Middle frontal gyrus (tissue), 1 donor: ENCODE measurements around the gene HOXB13.

Experiments used
- DNase-seq: peaks from one replicate; pipeline ENCODE4 v3.0.0-alpha.2; 2015; ENCODE audit warnings: low spot score; ENCODE audit errors: extremely low spot score

The HOXB13 gene

DNA sequence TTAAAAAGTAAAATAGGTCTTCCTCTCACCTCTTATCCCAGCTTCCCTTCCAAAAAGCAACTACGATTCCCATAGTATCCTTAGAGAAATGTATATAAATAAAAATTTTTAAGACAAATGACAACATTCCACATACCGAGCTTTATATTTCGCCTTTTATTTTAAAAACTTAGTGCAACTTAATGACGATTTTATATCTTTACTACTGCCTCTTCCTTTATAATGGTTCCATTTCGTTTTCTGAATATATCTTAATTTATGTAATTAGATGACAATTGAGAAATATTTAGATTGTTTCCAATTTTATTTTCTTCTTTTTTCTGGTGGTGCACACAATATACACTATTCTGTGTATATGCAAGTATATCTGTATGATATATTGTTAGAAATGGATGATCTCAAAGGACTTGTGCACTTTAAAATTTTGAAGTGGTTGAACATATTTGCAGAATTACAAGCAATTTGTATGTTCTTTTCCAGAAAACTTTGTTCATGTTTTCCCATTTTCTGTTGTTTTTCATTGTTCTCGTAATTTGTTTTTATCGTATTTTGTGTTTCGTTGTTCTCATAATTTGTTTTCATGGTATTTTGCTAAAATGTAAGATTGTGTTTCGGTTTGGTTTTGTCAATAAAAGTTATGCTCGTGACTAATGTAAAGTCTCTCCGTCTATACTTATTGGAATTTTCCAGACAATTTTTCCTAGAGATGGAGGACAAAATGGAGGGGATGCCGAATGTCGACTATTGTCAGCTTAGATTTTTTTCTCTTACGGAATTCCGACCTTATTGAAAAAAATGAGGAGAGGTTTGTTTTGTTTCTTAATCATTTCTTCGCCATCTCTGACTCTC lies 20.4 kb upstream of the HOXB13 start:
- DNase-seq: no peak

DNA sequence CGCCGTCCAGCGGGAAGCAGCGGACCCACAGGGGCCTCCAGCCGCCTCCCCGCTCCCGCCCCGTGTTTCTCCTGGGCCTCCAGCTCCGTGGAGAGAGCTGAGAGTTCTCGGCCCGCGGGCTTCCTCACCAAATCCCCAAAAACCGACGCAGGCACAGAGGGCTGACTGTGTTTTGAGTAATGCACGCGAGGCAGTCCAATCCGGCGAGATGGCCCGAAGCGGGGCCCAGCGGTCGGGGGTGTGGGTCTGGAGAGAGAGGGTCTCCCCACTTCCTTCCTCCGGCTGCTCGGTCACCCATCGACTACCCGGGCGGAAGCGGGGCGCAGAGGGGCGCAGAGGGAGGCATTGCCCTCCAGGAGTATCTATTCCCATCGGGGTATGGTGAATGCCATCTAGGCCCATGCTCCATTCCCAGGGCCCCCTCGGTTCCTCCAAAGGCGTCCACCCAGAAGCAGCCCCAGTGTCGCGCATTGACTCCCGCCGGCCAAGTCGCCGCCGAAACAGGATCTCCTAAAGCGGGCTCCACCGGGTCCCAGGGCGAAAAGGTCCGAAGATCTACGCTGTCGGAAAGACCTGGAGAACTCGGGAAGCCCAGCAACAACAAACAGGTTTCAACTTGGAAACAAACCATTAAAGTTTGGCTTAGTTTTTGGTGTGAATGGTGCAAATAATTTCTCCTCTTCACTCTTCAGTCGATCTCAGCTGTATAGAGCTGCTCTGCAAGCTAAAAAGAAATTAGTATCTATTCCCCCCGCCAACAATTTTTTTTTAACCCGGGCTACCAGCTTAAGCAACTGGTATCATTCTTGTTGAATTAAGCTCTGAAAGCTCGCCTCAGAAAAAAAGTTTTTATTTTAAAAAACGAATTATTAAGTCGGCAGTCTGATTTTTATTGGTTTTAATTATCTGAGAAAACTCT lies 19.2 kb upstream of the HOXB13 start:
- no peak for DNase-seq

DNA sequence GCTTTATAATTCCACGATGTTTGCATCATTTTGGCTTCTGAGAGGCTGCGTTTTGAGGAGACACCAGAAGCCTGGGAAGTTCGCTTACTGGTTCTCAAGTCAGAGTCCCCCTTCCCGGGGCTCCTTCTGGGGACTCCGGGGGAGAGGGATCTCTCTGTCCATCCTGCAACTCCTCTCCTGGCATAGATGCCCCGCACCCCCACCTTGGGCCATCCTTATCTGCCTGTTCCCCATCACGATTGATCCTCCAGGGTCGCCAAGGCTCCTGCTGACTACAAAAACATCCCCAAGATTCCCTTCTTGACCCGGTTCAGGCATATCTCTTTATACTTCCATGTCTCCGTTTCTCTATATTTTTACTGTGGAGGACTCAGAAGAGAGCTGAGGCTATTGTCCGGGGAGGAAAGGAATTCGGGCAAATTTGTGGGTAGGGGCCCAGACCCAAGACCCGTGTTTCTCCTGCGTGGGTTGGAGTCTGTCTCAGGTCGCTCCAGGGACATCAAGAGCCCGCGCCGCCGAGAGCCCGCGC lies 18.4 kb upstream of the HOXB13 start:
- DNase-seq: no peak

DNA sequence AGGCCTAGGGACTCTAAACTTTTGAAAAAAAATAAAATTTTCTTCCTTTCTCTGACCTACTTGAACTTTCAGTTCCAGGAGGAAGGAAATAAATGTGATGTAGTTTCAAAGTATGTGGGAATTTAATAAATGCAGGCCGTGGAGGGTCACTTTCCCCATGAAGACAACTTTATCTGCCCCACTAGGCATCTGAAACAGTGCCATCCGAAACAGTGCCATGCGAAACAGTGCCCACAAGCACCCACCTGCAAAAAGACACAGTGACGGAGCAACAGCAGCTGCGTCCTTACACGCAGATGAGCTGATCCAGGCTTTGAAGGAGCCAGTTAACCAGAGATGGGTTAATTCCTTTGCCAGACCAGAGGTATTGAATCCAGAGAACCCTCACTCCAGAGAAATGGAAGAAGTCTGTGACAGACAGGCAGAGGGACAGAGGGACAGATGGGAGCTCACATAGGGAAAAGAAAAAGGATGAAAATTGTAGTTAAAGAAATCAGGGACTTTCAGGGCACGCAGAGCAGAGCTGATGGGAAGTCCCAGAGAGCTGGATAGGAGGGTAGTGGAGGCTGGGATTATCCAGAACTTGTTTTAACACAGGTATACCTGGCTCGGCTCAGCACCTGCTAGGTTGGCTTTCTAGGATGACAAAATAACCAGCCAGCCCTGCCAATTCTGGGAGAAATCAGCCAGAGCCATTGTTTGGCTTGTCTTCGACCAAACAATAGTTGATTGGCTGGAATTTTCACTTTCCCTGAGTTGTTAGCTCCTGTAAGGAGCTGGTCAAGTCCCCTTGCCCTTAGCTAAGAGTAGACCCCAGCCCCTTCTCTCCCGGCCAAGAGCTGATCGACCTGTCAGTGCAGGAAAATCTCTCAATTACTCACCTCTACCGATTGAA lies 17.1 kb upstream of the HOXB13 start:
- no peak for DNase-seq

DNA sequence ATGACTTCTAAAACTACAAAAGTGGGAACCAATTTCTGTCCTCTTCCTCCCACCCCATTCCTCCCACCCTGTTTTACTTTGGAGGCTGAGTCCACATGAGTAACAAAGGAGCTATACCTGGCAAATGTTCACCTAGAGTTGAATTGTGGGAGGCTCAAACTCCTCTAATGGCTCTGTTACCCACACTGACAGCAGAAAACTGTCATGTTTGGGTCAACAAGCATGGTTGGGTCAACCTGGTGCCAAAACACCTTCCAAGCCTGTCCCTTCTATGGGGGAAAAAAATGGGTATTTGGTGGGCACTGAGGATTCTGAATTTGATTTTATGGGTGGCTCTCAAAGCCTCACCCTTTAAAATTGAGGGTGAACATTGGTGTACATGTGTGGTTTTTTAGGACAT lies 12.0 kb upstream of the HOXB13 start:
- no peak for DNase-seq

DNA sequence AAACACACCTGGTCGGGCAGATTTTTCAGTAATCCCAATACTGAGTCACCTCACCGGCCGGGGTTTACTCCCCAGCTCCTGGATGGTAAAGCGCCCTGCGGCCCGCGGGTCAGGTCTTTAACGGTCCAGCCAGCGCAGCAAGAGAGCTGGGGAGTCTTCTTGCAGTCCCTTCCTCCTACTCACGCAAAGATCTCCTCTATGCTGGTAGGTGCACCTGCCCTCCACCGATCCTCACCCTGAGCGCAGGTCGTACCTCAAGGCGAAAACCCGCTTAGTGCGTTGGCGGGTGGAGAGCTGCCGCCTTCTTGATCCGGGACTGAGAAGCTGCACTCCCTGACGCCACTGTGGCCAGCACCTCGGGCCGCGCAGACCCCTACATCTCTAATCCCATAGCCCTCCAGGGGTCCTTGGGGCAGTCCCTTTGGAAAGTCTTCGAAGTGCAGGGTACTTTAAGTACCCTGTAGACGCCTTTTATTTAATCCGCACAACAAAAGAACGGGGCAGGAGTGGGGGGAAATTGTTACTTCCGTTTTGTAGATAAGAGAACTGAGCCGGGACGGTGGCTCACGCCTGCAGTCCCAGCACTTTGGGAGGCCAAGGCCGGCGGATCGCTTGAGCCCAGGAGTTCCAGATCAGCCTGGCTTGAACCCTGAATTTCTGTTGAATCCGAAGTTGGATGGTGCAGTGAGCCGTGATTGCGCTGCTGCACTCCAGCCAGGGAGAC lies 10.4 kb upstream of the HOXB13 start:
- DNase-seq: no peak

DNA sequence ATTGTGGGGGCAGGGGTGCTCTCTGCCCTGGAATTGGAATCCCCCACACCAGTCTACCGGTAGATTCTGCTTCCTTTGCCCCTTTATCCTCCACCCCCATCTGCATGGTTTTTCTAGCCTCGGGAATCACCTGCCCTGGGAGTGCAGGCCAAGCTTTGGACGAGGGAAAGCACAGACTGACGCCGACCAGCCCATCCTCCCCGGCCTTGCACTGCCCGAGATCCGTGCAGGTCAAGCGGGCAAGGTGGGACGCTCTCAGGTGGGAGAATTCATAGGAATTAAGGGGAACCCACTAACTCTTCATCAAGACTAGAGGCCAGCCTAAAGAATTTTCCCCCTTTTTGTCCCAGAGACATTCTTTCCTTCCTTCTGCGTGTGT lies 9.9 kb upstream of the HOXB13 start:
- DNase-seq: no peak

DNA sequence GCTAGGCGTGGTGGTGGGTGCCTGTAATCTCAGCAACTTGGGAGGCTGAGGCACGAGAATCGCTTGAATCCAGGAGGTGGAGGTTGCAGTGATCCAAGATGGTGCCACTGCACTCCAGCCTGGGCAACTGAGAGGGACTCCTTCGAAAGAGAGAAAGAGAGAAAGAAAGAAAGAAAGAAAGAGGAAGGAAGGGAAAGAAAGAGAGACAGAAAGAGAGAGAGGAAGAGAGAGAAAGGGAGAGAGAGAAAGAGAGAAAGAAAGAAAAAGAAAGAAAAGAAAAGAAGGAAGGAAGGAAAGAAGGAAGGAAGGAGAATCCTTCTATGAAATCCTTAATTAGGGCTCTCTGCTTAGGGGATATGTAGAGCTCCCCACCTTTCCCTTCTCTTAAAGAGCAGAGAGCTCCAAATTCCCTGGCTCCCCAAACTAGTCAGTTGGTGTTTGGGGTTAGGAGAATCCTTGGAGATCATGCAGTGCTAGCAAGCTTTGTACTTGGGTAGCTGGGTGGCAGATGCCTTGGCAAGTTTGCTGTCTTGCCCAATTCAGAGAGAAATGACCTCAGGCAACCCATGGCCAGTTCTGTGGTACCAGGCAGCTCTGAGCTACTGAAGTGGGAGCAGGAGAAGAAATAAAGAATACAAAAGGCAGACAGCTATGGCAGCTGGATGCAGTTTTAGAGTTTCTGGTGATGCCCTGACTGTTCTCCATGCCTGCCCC lies 8.9 kb upstream of the HOXB13 start:
- DNase-seq: no peak

DNA sequence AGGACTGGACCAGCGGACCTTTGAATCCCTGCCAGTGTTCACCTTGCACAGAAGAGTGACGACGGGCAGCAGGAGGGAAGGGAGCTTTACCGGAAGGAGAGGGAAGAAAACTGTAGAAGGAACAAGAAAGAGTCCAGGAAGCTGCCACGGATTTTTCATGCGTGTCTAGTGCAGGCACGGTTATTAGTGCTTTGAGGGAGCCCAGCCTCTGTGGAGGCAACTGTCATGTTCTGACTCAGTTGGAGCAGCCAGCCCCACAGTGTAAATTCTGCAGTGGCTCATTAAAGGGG lies 6.5 kb upstream of the HOXB13 start:
- no peak for DNase-seq

DNA sequence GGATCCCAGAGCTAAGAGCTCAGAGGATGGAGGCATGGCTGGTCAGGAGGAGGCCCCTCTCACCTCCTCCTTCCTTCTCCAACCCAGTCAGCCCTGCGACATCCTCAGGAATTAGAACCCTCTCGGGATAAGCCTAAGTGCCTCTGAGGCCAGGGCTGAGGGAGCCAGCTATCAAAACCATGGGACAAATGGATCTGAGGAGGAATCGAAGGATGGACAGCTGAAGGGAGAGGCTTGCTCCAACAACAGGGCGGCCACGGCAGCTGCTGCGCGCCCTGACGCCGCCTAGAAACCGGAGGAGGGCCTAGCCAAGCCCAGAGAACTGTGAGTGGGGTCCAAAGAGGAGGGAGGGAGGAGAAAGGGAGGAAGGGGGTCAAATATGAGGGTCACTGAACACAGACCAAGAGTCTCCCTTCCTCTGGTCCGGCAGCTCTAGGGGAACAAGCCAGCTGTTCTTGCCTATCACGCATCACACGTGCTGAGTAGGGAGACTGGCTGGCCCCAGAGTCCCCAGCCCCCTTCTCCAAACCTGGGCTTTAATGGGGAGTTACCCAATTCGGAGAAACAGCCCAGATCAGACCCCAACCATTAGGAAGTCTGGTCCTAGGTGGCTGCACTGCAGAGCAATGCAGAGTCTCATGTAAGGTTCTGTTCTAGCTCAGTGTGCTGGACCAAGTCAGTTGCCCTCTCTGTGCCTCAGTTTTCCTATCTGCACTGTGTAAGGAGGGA lies 5.9 kb upstream of the HOXB13 start:
- DNase-seq: no peak

DNA sequence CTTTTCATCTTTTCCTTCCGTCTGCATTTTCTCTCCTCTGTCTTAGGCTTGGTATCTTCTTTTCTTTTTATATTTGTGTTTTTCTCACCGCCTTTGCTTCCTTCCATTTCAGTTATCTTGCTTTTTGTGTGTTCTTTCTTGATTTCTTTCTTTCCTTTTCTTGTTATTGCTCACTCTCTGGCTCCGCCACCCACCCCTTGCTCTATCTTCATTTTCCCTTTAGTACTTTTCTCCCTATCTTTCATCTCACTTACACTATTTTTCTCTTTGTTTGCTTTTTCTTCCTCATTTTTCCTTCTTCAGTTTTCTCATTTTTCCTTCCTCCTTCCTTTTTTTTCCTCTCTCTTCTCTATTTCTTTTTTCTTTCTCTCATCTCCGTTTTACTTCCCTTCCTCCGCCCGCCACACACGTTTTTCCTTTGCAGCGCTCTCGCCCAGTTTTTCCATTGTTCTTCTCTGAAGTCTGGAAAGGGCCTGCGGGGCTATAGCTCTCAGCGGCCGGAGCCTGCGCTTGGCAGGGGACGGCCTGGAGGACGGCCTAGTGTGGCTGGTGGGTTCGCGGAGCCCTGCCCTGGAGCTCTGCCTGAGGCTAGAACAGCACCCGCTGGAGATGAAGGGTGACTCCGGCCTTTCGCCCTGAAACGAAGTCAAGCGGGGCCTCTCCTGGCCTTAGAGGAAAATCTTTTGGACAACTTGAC lies 5.2 kb upstream of the HOXB13 start:
- DNase-seq: no peak

DNA sequence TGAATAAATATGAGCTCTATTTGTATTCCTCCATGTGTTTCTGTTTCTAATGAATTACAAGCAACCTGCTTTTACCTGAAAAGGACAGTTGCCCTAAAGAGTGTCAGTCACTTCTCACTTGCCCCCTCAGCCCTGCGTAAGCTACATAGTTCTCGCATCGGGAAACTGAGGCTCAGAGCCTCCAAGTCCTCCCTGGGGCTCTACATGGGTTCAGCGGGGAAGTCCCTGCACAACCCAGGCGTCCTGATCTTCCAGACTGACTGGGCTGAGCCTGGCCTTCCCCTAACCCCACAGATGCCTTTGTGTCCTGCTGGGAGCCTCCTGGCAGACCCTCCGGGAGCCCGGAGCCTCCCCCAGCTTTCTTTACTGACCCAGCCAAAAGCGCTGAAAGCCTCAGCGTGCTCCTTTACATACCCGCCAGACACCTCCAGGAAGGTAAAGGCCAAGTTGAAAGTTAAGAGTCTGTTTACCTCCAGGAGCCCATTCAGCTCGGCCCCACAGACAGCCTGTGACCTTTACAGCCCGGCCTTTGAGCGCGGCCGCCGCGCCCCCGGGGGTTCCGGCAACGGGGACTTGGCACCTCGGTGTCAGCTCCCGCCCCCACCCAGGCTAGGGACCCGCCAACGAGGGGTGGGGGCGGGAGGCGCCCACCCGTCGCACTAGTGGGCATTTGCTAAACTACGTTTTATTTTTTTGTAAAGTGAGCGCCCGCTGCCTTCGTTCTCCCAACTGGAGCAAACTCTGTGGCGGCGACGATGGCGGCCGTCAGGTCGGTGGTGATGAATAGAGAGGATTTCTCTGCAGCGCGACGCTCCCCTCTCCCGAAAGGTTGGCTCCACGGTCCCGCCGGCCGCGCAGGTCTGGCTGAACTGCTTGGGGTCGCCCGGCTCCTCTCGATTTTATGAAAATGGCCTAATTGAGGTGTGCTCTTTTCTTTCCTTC lies 4.4 kb upstream of the HOXB13 start:
- DNase-seq: no peak

DNA sequence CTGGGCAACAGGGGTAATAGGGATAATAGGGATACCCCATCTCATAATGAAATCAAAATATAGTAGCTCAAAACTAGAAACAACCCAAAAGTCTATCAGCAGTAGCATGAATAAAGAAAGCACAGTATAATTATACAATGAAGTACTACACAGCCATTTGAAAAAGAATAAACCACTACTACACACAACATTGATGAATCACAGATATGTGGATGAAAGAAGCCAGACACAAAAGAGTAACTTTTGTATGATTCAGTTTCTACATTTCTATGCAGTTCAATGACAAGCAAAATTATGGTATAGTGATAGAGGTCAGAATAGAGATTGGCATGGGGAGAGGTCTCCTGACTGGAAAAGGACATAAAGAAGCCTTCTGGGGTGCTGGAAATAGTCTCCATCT lies 2.8 kb upstream of the HOXB13 start:
- DNase-seq: no peak

DNA sequence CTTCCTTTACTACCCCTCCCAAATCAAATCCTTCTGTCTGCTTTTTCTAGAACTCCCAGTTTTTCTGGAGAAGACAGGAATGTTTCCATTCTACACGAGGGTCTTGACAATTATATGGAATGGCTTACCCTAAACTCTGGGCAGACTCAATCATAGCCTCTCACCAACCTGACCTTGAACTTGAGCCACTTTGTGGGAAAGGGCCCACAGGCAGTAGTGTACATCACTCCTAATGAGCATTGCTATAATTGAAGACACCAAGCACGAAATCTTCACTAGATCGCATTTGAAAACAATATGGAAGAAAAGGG lies 1.6 kb upstream of the HOXB13 start:
- DNase-seq: no peak

DNA sequence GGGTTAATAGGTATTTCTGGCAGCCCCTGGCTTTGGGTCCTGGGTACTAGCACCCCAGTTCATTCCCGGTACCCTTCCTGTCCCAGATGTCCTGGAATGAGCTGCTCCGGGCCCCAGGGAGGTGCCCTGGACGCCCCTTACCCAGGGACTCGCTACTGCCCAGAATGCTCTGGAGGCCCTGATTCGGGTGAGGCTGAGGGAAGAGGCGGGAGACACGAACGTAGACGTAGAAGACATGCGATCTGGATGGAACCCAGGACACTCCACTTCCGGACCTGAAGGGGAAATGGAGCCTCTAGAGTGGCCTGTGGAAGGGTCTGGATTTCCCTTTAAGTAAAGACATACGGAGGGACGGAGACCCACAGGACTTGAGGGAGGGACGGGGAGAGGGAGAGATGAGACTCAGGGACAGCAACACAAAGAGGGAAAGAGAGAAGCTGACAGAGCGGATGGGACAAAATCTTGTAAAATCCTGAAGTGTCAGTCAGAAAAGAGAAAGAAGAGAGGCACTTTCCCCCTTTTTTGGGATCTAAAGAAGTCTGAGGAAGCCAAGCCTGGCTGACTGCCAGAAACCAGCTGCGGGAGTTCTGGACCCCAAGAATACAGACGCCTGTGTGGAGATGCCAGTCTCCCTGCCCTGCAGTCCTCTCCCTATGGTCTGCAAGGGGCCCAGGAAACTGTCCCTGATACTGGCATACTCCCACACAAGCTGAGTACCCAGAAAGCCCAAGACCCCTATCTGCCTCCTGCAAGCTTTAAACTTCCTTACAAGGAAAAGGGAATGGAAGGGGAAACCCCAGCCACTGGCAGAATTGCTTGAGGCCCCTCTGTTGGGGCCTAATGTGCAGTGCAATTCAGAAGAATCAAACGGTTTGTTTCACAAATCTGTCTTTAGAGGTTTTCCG lies 1.0 kb upstream of the HOXB13 start:
- no peak for DNase-seq

DNA sequence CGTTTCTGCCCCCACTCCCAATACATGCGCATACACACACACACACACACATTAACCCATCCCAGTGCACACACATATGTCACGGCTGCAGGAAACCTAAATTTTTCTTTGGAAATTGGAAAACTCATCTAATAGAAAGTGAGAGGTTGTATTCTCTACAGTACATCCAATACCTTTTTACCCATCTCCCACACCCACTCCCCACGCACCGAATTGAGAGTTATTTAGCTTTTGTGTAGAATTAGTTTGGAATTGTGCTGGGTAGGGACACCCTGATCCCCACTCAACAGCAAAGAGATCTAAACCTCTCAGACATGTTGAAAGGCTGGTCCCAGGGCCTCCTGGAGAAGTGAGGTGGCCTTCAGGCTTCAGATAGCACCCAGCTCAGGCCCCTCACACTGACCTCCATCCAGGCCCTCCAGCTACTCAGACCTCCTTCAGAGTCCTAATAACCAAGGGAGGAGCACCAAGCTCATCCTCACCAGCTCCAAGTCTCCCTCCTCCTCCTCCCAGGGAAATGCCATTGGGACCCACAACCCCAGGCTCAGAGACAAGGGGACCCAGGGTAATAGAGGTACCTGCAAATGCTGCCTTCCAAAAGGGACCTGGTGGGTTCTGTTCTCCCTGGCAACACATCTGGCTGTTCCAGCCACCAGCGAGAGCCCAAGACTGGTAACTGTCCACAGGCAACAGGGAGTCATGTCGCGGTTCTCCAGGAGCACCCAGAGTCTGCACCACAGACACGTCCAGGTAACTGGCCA lies 955 bp downstream of the HOXB13 start:
- DNase-seq: no peak
